ENCODE data around the gene RNF128. TPM values are rescaled to one million over a fixed set of nuclear protein-coding genes. Genes with fewer than 3 reads are reported as not detected.
"Not testable (repeated sequence)": the region's sequence is repeated elsewhere in the genome, so short reads cannot be mapped to it uniquely, and the experiment has no call there.

The RNF128 gene
- polyA plus RNA-seq, 12 donors, result 0.07 to 19.7 (median 1.4) TPM; not detected in 5

- no peak for DNase-seq
Observed at GRCh38 chrX:106742193-106742592, 15.7 kb downstream of the RNF128 start.

- no peak for DNase-seq
Observed at GRCh38 chrX:106742805-106743204, 16.3 kb downstream of the RNF128 start.

- DNase-seq, result no peak
Observed at GRCh38 chrX:106748377-106748776, 21.9 kb downstream of the RNF128 start.

GRCh38 chrX:106751407-106751806 lies 24.9 kb downstream of the RNF128 start:
- no peak for DNase-seq

- DNase-seq, result no peak
Observed at GRCh38 chrX:106752101-106752678, 25.7 kb downstream of the RNF128 start.

- not testable (repeated sequence) for DNase-seq
Observed at GRCh38 chrX:106769288-106769687, 42.8 kb downstream of the RNF128 start.

GRCh38 chrX:106774981-106775380 lies 48.5 kb downstream of the RNF128 start:
- no peak for DNase-seq

GRCh38 chrX:106780264-106780663 lies 53.8 kb downstream of the RNF128 start:
- no peak for DNase-seq

- no peak for DNase-seq
Observed at GRCh38 chrX:106780664-106781377, 54.3 kb downstream of the RNF128 start.

GRCh38 chrX:106783716-106784115 lies 57.2 kb downstream of the RNF128 start:
- DNase-seq, result no peak

GRCh38 chrX:106791495-106791894 lies 65.0 kb downstream of the RNF128 start:
- no peak for DNase-seq

- no peak for DNase-seq
Observed at GRCh38 chrX:106802063-106802387, 75.5 kb downstream of the RNF128 start.

GRCh38 chrX:106802388-106803275 lies 76.1 kb downstream of the RNF128 start, which contains the start of gene TBC1D8B:
TSS of gene TBC1D8B (plus strand) at chrX:106802673. CDS start at chrX:106802854, 181 bp downstream.
- DNase-seq, result peak; percentile 91

GRCh38 chrX:106811131-106811910 lies 84.8 kb downstream of the RNF128 start:
- no peak for DNase-seq

GRCh38 chrX:106812930-106813329 lies 86.4 kb downstream of the RNF128 start:
- DNase-seq, result not testable (repeated sequence)

- DNase-seq, result not testable (repeated sequence)
Observed at GRCh38 chrX:106814093-106814492, 87.6 kb downstream of the RNF128 start.

Other genes starting within 250 kb of the RNF128 start
- gene RADX, start 114.7 kb upstream of the RNF128 start, polyA plus RNA-seq (ENCODE audit: insufficient read length in 12 of 12), result 1 to 10 TPM in 10 of 12 donors, not detected in 2; 1.5 to 6.1 (median 2.6) TPM
- gene TBC1D8B, start 76.0 kb downstream of the RNF128 start, polyA plus RNA-seq (ENCODE audit: insufficient read length in 12 of 12), result 1 to 10 TPM in 11 of 12 donors, not detected in 1; 3.5 to 9.7 (median 5.6) TPM
- under 1 TPM in 8 of 12 donors, not detected in 4; 0.28 to 0.84 (median 0.59) TPM for gene RIPPLY1, start 176.6 kb downstream of the RNF128 start, polyA plus RNA-seq (ENCODE audit: insufficient read length in 12 of 12)
- gene CLDN2, start 193.7 kb downstream of the RNF128 start, polyA plus RNA-seq (ENCODE audit: insufficient read length in 12 of 12), result 10 to 100 TPM in 1 of 12 donors, 1 to 10 TPM in 1, under 1 TPM in 9, not detected in 1; 0.19 to 24.9 (median 0.53) TPM